ENCODE results near the gene BSN.

- TF ChIP-seq CTCF (IDR thresholded peaks at IDR 0.05) (no peak), POLR2A (IDR thresholded peaks at IDR 0.05) (no peak), POLR2AphosphoS5 (IDR thresholded peaks at IDR 0.05) (no peak)
Measured at GRCh38 chr3:49707113-49707480, 152.8 kb downstream of the BSN start.
